G401.6 (cell line): ENCODE results near the gene SHISA4.
"Not testable (repeated sequence)": the region's sequence is repeated elsewhere in the genome, so short reads cannot be mapped to it uniquely, and the experiment has no call there.

Source experiments
- FAIRE-seq: peaks from 2 replicates; lab custom pipeline; 2012; peaks lifted over from hg19 to GRCh38; lab: Jason Lieb, UNC

Gene SHISA4

DNA sequence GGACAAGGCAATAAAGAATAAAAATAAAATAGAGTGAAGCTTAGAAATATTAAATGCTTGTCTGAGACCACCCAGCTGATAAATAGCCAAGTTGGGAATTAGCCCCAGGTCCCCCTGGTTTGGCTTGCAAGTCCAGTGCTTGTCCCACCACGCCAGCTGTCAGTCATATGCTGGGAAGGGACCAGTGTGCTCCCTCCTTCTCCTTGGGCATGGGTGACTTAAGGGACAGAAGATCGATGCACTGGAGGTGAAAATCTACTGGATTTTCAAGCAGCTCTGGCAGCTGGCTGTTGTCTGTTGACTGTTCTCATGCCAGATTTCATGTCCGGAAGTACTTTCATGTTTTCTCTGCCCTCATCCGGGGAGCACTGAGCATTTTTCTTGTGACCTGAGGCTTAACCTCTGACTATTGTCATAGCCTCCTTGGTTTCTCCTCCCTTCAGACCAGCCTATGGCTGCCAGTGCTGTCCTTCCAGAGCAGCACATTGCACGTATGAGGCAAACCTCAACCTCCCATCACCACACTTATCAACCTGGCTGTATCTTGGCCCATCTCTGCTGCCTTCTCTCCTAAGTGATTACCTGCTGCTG, 45.2 kb downstream of the SHISA4 start:
- FAIRE-seq = no peak

DNA sequence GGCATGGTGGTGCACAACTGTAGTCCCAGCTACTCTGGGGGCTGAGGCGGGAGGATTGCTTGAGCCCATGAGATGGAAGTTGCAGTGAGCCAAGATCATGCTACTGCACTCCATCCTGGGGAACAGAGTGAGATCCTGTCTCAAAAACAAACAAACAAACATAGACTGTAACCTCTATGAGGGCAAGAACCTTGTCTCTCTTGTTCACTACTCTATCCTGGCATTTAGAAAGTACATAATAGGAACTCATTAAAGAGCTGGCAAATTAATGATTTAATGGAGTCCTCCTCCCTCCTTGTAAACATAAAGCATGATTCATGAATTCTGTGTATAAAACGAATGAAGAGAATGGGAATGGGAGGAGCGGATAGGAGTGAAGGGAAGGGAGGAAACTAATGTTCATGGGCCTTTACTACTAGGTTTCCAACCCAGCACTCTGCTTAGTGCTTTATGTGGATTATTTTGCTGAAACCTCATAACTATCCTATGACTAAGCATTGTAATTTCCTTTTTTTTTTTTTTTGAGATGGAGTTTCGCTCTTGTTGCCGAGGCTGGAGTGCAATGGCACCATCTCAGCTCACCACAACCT, 49.0 kb downstream of the SHISA4 start:
- no peak for FAIRE-seq

DNA sequence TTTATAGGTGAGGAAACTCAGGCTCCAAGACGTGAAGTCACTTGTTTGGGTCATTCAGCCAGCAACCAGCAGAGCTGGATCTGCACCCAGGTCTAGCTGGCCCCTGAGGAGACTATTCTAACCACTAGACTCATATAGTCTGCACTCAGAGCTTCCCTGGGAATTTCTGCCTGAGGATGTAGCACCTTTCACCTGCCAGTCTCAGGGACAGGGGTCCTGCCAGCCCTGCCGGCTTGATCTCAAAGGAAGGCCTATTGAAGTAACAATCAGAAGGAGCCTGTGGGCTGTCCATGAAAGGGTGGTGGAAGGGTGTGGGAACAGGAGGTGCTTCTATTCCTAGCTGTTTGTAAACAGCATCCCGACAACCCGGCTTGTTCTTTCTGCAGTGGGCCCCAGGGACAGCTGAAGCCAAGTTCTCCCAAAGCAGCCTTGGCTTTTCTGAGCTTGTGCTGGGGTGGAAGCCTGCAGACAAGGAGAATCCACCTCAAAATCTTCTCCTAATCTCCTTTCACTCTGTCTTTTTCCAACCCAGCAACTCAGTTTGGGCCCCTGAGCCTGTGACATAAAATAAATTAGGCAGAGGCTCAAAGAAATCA, 49.8 kb downstream of the SHISA4 start:
- FAIRE-seq = no peak

DNA sequence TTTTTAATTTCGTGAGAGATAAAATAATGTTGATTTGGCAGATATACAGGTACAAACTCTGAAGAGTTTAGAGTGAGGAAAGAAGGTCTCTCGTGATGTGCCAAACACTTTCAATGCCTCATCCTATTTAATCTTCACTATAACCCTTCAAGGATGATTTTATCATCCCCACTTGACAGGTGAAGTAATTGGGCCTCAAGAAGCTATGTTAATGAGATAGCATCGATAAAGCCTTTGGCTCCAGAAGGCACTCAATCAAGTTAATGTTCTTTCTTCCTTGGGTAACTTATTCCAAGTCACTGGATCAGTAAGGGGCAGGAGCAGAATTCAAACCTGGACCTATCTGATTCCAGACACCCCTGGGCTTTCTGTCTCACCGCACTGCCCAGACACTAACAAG, 50.5 kb downstream of the SHISA4 start:
- FAIRE-seq = no peak

DNA sequence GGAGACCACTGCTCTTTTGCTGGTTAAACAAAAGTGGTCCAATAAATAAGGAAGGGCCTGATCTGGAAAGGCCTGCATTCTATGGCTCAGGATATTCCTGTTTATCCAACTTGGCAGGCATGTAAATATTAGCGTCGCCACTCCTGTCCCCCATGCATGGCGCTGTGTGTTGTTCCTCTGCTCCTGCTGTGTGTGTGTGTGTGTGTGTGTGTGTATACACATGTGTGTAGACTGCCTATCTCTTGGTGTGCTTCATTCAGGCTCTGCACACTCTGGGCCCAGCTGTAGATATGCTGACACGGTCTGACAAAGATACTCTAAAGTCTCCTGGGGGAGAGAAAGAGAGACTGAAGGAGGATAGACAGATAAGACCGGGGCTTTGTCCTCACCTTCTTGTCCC, 50.9 kb downstream of the SHISA4 start:
- no peak for FAIRE-seq

DNA sequence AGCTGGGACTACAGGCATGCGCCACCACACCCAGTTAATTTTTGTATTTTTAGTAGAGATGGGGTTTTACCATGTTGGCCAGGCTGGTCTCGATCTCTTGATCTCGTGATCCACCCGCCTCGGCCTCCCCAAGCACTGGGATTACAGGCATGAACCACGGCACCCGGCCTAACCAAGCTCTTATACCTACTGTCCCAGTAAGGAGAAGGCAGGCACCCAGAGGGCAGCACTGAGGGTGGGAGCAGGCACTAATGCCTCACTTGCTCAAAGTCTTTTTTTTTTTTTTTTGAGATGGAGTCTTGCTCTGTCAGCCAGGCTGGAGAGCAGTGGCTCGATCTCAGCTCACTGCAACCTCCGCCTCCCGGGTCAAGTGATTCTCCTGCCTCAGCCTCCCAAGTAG, 51.6 kb downstream of the SHISA4 start:
- not testable (repeated sequence) for FAIRE-seq

DNA sequence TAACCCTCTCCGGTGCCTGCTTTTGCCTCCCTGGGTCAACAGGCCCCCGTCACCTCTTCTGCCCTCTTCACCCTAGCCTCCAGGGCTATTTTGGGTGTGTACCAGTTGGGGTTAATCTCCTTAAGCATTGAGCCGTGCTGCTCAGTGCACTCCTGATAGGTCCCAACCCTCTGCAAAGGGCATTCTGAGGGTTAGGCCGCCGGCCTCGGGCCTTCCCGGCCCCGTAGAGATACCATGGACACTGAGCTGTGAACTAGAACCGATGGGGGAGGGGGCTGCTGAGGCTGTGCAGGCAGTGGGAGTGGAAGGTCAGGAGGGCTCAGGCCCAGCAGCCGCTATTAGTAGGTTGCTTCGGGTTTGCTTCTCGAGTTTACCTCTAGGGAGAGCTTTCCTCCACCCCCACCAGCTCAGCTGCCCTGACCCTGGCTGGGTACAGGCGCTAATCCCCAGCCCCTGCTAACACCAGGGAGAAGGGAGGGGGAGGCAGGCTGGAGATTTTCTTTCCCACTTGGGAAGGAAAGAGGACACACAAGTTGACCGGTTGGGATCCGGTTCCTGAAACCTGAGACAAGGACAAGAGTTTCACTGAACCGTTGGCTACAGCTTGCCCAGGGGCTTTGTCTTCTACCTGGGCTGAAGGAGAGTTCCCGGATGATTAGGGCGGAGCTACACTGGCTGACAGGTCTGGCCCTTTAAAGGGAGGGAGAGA, 52.9 kb downstream of the SHISA4 start:
- no peak for FAIRE-seq

DNA sequence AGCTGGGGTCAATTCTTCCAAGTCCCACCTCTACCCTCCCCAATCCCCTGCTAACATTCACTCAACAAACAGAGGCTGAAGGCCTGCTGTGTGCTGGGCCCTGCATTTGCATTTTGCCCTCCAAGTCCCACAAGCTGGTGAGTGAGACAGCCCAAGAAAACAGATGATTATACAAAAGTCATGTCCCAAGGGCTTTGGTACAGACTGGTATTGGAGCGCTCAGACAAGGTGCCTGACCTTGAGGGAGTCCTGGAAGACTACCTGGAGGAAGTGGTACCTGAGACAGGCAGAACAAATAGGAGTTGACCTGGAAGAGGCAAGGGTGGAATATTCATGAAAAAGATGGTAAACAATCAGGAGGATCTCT, 53.4 kb downstream of the SHISA4 start:
- no peak for FAIRE-seq
